H7 (cell line): ENCODE results near the gene NAA38. TPM values are rescaled to one million over a fixed set of nuclear protein-coding genes. Genes with fewer than 3 reads are reported as not detected.

Experiments
- DNase-seq: peaks from one replicate; pipeline ENCODE4 v3.0.0; 2012
- H3K27me3 ChIP-seq: 2 replicates; pipeline ENCODE4 v1.6.0; 2011; ENCODE audit warnings: mild to moderate bottlenecking, low read length; ENCODE audit not compliant: control insufficient read depth, insufficient read depth
- H3K36me3 ChIP-seq: replicated peaks from 2 replicates; pipeline ENCODE4 v1.5.1; 2011; ENCODE audit warnings: low read length; ENCODE audit not compliant: control insufficient read depth, insufficient read depth
- H3K4me3 ChIP-seq: 2 replicates; pipeline ENCODE4 v1.5.1; 2011; ENCODE audit warnings: low read depth, mild to moderate bottlenecking, control low read depth, low read length, moderate library complexity; ENCODE audit not compliant: insufficient read depth
- total RNA-seq: library from RNA; depleted of rRNA; stranded (reverse); fragments of >200 nt; shearing (Covaris generic); gene quantifications from 2 replicates; pipeline ENCODE4 v1.2.3, GENCODE V29; 2014; rRNA removed

The NAA38 gene
- total RNA-seq, result 59.0 and 81.9 TPM in 2 replicates

- DNase-seq, result peak; percentile 94
- Histone ChIP-seq H3K4me3 (peak within 1 kb of the TSS; percentile 82), H3K36me3 (peaks cover 4% of the 10 kb centered on the region; the same call in 1 of the 2 replicates), H3K27me3 (peaks cover 45% of the 10 kb centered on the region)
Observed at GRCh38 chr17:7856811-7857712, at the start of gene NAA38. NAA38 (minus strand) TSS chr17:7857559; CDS start chr17:7857463, 96 bp downstream.

DNA sequence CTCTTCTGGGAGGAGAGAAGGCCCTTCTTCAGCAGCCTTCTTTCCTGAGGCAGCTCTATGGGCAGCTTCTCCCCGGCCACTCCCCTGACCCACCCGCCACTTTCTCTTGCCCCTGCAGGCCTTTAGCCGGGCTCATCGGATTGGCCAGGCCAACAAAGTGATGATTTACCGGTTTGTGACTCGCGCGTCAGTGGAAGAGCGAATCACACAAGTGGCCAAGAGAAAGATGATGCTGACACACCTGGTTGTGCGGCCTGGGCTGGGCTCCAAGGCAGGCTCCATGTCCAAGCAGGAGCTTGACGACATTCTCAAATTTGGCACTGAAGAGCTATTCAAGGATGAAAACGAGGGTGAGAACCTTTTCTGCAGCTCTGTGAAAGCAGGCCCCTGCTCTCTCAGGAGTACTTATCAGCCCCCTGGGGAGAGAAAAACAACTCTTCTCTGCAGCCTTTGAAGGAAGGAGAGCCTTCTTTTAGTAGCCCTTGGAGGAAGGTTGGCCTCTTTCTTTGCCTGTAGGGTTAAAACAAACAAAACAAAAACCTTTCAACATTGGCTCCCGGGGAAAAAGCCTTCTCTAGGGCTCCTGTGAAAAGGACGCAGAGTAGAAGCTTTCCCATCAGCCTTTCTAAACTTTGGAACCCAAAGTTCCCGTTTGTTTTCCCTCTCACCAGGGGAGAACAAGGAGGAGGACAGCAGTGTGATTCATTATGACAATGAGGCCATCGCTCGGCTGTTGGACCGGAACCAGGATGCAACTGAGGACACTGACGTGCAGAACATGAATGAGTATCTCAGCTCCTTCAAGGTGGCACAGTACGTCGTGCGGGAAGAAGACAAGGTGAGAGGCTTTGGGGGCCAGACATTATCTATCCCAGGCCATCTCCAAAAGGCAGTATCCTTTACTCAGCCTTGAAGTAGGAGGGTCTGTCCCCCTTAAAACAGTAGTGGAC lies 46.1 kb upstream of the NAA38 start:
- H3K4me3 ChIP-seq, result no peak overlapping the region
- H3K27me3 ChIP-seq, result no peaks in the 10 kb centered on the region
- H3K36me3 ChIP-seq, result no peaks in the 10 kb centered on the region; the same call in 1 of the 2 replicates
- DNase-seq, result no peak

DNA sequence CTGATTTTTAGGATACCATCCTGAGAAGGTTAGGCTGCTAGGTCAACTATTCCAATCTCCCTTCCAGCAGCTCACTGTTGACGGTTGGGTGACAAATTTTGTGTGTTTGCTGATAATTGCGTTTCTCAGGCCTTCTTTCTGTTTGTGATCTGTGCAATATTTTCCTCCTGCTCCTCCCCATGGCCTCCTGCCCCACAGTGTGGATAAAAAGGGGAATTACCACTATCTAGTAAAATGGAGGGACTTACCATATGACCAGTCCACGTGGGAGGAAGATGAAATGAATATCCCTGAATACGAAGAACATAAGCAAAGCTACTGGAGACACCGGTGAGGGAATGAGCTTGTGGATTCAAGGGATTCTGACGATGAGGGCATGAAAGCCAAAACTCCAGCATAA lies 40.4 kb upstream of the NAA38 start:
- Histone ChIP-seq H3K36me3 (no peaks in the 10 kb centered on the region; the same call in 1 of the 2 replicates), H3K27me3 (no peaks in the 10 kb centered on the region), H3K4me3 (no peak overlapping the region)
- no peak for DNase-seq

DNA sequence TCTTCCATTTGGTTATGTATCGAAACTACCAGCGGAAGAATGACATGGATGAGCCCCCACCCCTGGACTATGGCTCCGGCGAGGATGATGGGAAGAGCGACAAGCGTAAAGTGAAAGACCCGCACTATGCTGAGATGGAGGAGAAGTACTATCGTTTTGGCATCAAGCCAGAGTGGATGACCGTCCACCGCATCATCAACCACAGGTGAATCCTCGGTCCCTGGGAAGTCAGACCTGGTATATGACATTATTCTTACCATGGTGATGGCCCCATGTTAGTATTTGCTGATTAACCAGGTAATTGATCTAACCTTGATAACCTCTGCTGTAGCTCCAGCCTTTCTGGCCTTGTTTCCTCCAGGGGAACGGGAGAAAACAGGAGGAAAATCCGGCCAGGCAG lies 39.7 kb upstream of the NAA38 start:
- Histone ChIP-seq H3K36me3 (no peaks in the 10 kb centered on the region; the same call in 1 of the 2 replicates), H3K4me3 (no peak overlapping the region), H3K27me3 (no peaks in the 10 kb centered on the region)
- DNase-seq, result no peak

DNA sequence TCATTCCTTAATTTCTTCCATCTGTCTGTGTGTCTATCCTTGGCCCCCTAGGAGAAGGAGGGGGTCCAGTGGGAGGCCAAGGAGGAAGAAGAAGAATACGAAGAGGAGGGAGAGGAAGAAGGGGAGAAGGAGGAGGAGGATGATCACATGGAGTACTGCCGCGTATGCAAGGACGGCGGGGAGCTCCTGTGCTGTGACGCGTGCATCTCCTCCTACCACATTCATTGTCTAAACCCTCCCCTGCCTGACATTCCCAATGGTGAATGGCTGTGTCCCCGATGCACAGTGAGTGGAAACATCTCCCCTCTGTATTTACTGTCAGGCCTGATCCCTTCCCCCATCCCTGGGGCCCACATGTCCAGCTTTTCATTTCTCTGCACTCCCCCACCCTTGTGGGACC lies 37.5 kb upstream of the NAA38 start:
- Histone ChIP-seq H3K4me3 (no peak overlapping the region), H3K36me3 (no peaks in the 10 kb centered on the region; the same call in 1 of the 2 replicates), H3K27me3 (no peaks in the 10 kb centered on the region)
- peak; percentile 4 for DNase-seq

DNA sequence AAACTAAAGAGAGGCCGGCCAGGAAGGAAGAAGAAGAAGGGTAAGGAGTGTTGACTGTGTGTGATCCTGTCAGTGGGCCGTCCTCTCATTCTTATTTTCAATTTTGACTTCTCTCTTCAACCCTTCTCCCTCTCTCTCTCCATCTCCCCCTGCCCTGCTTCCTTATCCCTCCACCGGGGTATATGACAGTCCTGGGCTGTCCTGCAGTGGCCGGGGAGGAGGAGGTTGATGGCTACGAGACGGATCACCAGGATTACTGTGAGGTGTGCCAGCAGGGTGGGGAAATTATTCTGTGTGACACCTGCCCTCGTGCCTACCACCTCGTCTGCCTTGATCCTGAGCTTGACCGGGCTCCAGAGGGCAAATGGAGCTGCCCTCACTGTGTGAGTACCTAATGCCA lies 36.9 kb upstream of the NAA38 start:
- H3K27me3 ChIP-seq, result no peaks in the 10 kb centered on the region
- DNase-seq, result no peak
- no peak overlapping the region for H3K4me3 ChIP-seq
- no peaks in the 10 kb centered on the region; the same call in 1 of the 2 replicates for H3K36me3 ChIP-seq

DNA sequence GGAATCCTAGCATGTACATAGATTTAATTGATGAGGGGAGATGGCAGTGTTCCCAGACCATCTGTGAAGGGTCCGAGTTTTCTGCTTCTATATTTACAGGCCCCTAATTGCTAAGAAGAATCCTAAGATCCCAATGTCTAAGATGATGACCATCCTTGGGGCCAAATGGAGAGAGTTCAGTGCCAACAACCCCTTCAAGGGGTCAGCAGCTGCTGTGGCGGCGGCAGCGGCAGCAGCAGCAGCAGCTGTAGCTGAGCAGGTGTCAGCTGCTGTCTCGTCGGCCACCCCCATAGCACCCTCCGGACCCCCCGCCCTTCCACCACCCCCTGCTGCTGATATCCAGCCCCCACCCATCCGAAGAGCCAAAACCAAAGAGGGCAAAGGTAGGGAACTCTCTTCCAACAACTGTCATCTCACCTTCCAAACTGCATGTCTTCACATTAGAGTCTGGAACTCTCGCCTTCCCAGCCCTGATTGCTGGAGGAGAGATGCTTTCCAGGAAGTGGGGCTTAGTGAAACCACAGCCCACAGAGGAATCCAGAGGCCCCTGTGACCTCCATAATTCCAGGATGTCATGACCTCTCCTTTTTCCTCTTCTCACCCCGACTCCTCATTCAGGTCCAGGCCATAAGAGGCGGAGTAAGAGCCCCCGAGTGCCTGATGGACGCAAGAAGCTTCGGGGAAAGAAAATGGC lies 36.0 kb upstream of the NAA38 start:
- Histone ChIP-seq H3K36me3 (no peaks in the 10 kb centered on the region; the same call in 1 of the 2 replicates), H3K4me3 (no peak overlapping the region), H3K27me3 (no peaks in the 10 kb centered on the region)
- peak; percentile 6 for DNase-seq

- Histone ChIP-seq H3K4me3 (no peak overlapping the region), H3K27me3 (peaks cover 17% of the 10 kb centered on the region), H3K36me3 (no peaks in the 10 kb centered on the region)
- peak; percentile 81 for DNase-seq
Observed at GRCh38 chr17:7889166-7889955, 32.0 kb upstream of the NAA38 start.

GRCh38 chr17:7888184-7888920 lies 31.0 kb upstream of the NAA38 start, which contains the start of gene CHD3:
CHD3 (plus strand) TSS chr17:7888789; CDS start chr17:7889001, 212 bp downstream.
- H3K27me3 ChIP-seq, result peaks cover 17% of the 10 kb centered on the region
- H3K36me3 ChIP-seq, result no peaks in the 10 kb centered on the region
- peak within 1 kb of the TSS; percentile 72 for H3K4me3 ChIP-seq
- DNase-seq, result peak; percentile 49

DNA sequence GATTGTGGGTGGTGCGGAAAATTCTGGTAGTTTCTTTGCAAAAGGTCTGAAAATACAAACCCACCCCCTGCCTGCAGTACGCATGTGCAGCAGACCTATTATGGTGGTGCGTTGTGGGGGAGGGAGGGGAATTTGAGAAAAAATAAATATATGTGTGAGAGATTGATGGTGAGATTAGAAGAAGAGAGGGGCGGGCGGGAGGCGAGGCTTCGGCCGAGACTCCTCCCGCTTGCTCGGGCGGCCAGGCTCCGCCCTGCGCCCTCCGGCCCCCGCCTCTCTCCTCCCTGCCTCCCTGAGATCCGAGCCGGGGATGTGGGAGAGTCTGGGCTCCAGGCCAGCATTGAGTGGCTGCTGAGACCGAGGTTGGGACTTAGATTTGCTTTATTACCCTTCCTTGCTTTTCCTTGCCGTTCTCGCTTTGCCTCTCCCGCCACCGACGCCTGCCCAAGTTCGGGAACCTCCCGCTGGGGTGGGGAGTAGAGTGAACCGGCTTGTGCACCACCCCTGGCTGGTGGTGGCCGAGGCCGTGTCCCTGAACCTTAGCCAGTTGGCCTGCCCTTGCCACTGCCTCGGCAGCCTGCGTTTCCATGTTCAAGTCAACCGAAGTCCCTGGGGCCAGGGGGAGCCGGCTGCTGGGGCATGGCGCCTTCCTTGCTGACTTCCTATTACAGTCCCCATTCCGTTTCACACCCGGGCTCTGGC lies 30.3 kb upstream of the NAA38 start:
- Histone ChIP-seq H3K36me3 (no peaks in the 10 kb centered on the region), H3K27me3 (peaks cover 17% of the 10 kb centered on the region), H3K4me3 (peak overlapping the region; percentile 72)
- peak; percentile 96 for DNase-seq

DNA sequence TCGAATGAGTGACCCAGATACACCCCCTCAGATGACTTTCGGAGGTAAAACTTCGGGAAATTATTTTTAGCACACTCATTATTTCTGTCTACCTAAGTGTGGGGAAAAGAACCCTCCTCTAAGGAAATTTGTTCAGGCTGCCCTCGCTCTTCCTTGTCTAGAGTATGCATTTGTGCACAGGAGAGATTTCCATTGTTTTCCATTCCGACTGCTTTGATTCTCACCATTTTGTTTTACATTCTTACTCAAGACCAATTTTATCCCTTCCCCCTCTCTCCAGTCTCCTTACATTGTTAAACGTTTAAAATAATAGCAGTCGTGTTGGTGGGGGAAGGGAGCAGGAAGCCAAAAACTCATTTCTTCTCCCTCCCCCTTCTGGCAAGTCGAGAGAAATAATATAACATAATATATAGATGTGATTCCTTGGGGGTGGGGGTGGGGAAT lies 29.7 kb upstream of the NAA38 start:
- Histone ChIP-seq H3K4me3 (peak overlapping the region; percentile 72), H3K27me3 (peaks cover 17% of the 10 kb centered on the region), H3K36me3 (no peaks in the 10 kb centered on the region)
- DNase-seq, result no peak

- Histone ChIP-seq H3K36me3 (no peaks in the 10 kb centered on the region), H3K27me3 (peaks cover 17% of the 10 kb centered on the region), H3K4me3 (peak overlapping the region; percentile 72)
- peak; percentile 86 for DNase-seq
Observed at GRCh38 chr17:7886227-7887037, 29.1 kb upstream of the NAA38 start.
